TTC549 (cell line): ENCODE data around the gene RFC5.
"Not testable (repeated sequence)": the region's sequence is repeated elsewhere in the genome, so short reads cannot be mapped to it uniquely, and the experiment has no call there.

Experiments used
- FAIRE-seq: peaks from 2 replicates; lab custom pipeline; 2012; peaks lifted over from hg19 to GRCh38; lab: Jason Lieb, UNC

Gene RFC5

GRCh38 chr12:118052324-118053070 lies 36.0 kb downstream of the RFC5 start:
- no peak for FAIRE-seq

DNA sequence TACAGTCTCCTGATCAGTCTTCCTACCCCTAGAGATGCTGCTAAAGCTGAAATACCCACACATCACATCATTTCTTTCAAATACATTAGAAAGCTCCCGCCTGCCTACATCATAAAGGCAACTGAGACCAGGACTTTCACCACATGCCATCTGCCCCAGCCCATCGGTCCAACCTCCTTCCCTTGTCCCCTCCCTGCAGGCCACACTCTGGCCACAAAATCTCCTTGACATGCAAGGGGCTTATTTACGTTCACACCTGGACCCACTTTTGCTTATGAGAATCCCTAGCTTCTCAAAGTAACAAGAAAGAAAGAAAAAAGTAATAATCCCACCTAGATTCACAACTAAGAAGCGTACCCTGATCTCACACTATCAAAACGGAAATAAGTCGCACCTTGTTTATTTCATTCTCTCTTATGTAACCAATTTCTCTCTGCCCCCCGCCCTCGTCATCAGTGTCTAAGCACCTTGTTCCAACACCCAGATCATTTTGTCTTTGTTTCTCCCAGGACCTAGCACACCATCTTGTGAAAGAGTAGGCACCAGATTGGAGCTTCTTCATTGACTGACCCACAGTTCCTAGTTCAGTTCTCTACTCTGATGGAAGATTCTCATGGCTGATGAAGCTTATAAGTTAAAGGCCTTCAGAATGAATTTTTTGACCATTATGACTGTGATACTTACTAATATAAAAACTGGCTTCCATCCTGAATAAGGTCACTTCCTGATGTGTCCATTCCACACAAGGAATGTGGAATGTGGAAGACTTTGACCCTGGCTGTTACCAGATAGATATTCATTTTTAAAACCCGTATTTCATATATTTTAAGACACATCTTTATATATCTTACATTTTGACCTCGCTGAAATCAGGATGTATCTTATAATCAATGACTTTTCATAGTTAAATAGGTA lies 36.8 kb downstream of the RFC5 start:
- FAIRE-seq: no peak

DNA sequence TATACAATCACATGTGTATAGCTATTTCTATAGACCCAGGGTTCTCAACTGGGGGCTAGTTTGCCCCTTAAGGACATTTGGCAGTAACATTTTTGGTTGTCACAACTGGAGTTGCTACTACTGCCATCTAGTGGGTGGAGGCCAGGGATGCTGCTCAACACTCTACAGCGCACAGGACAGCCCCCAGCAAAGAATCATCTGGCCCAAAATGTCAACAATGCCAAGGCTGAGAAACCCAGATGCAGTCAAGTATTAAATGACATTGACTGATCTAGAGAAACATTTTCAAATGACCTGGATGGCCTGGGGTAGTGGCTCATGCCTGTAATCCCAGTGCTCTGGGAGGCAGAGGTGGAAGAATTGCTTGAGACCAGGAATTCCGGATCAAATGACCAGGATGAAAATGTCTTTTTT lies 38.6 kb downstream of the RFC5 start:
- no peak for FAIRE-seq

- no peak for FAIRE-seq
These were observed 39.6 kb downstream of the RFC5 start for GRCh38 chr12:118055865-118056773.

- no peak for FAIRE-seq
These were observed 41.7 kb downstream of the RFC5 start for GRCh38 chr12:118058227-118058626.

GRCh38 chr12:118058881-118059280 lies 42.4 kb downstream of the RFC5 start:
- no peak for FAIRE-seq

DNA sequence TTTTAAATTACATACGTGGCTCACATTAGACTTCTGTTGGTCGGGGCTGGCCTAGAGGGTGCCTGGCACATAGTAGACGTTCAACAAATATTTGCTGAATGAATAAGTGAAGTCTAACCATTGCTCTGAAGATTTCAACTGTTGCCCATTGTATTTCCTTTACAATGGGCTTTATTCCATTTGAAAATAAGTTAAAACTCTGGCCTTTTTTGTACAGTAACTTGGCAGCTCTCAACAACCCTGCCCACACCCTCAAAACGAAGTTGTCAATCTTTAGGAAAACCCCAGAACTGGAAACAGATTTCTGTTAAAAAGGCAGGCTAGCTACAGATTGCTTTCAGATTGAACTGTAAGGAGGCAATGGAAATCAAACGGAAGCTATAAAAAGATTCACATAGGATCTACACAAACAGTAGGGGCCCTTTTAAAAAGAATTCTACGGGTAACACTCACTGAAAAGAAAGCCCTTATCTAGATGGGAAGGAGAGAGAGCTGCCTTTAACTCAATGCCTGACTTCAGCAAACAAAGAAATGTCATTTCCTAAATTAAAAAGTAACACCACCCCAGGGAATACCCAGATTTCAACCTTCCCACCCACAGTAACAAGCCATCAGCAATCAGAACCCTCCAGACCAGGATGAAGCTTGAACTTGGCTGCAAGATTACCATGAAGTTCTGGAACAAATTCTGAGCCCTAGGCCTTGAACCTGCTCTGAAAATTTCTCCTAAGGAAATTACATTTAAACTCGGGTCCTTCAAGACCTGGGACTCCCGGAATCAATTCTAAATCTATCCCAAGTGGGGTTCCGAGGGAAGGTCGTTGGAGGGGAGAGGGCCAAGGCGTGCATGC lies 43.1 kb downstream of the RFC5 start:
- FAIRE-seq: no peak

- no peak for FAIRE-seq
These were observed 44.0 kb downstream of the RFC5 start for GRCh38 chr12:118060301-118061010.

DNA sequence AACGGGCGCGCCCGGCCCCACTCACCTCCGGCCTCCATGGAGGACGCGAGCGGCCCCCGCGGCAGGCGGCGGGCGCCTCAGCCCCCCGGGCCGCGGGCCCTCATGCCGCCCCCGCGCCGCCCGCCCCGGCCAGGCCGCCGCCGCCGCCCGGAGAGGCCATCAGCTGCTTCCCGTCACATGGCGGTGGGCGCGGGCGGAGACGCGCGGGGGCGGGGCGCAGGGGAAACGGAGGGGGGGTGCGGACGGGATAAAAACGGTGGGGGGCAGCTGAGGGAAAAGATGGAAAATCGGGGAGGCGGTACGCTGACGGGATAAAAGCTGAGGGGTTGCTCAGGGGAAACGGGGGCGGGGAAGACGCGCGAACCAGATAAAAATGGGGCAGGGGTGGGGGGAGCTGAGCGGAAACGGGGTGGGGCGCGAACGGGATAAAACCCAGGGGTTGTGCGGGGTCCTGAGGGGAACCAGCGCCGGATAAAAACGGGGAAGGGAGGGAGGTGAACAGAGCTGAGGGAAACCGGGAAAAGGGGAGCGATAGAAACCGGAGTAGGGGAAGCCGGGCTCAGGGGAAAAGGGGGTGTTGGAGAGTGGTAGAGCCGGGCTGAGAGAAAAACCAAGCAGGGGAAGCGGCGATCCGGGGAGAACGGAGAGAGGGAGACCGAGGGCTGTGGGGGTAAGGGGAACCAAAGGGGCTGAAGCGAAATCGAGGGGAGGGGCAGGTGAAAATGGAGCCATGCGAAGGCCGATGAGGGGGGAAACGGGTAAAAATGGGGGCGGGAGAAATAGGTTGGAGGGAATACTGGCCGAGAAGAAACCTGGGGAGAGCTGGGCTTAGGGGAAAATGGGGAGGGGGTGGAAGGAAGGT lies 44.7 kb downstream of the RFC5 start, which contains the start of gene WSB2:
Gene WSB2, minus strand, starts transcription at position 169 of the 862 bp plus-strand sequence. Its CDS starts 131 bp downstream, at position 38.
- no peak for FAIRE-seq

- FAIRE-seq: no peak
These were observed 45.7 kb downstream of the RFC5 start for GRCh38 chr12:118061873-118062843.

- FAIRE-seq: no peak
These were observed 47.3 kb downstream of the RFC5 start for GRCh38 chr12:118063576-118064391.

DNA sequence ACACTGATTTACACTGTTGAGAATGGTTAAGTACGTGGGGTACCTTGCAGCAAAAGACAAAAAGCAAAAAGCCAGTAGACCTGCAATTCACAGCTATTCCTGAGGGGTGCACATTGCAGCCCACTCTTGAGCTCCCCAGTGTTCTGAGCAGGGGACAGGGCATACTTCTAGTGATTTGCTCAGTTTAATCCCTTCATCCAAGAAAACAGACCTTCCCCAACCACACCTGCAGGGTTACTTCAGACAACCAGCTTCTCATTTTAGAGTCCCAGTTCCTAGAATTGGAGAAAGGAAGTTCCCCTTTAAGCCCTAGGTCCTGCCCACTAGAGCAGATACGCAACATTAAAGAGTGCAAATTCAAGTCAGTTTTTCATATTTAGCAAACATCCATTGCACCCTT lies 48.1 kb downstream of the RFC5 start:
- FAIRE-seq: no peak

- no peak for FAIRE-seq
These were observed 48.9 kb downstream of the RFC5 start for GRCh38 chr12:118065380-118065779.

- no peak for FAIRE-seq
These were observed 51.9 kb downstream of the RFC5 start for GRCh38 chr12:118068445-118068844.

DNA sequence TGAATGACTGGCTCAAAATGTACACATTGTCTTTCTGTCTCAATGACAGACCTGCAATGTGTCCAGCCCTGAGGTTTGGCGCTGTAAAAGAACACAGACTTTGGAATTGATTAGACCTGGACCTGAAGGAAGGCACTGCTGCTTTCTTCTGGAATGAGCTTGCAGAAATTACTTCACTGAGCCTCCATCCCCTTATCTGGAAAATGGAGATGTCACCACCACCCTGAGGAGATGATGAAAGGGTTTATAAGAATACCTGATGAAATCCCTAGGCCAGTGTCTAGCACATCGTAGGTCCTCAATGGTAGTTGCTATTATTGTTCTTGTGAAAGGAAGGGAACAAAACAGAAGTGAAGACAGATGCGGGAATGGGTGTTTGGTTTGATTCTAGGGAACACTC lies 54.1 kb downstream of the RFC5 start:
- no peak for FAIRE-seq

DNA sequence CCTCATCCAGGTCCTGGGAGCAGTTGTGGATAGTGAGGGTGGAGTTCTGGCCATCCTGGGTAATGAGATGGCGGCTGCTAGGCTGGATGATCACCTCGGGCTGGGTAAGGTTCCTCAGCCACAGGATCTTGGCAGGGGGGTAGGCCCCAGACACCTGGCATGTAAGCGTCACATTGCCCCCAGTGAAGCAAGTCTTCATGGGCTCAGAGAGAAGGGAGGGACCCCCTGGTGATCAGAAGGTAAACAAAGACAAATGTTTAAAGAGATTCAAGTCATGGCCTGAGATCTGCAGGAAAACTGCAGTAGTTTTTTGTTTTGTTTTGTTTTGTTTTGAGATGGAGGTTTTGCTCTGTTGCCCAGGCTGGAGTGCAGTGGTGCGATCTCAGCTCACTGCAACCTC lies 57.3 kb downstream of the RFC5 start:
- FAIRE-seq: no peak

- FAIRE-seq: not testable (repeated sequence)
These were observed 65.0 kb downstream of the RFC5 start for GRCh38 chr12:118081521-118081920.
